Transverse colon (tissue), 4 donors: ENCODE results near the gene SLC11A2. TPM values are rescaled to one million over a fixed set of nuclear protein-coding genes. Genes with fewer than 3 reads are reported as not detected.

ENCODE experiments used
- DNase-seq: peaks from one replicate; pipeline ENCODE4 v3.0.0-alpha.2; 2019
- H3K27ac ChIP-seq, 4 donors: fragments of 200-600 bp; sonication (generic); 2 replicates each; pipeline ENCODE4 v1.5.1; 2016 to 2018; ENCODE audit warnings: inconsistent platforms in 4 of 4
- H3K27me3 ChIP-seq: fragments of 200-600 bp; sonication (generic); 2 replicates; pipeline ENCODE4 v1.5.1; 2017; ENCODE audit warnings: inconsistent platforms
- H3K36me3 ChIP-seq, 4 donors: fragments of 200-600 bp; sonication (generic); 2 replicates each; pipeline ENCODE4 v1.5.1; 2017 to 2019; ENCODE audit warnings: inconsistent platforms in 4 of 4
- H3K4me1 ChIP-seq, 4 donors: fragments of 200-600 bp; sonication (generic); 2 replicates each; pipeline ENCODE4 v1.5.1; 2017 to 2020; ENCODE audit warnings: inconsistent platforms in 4 of 4
- H3K4me3 ChIP-seq, 4 donors: fragments of 200-600 bp; sonication (generic); 1 replicate in 1 of 4; 2 replicates in 3 of 4; pipeline versions ENCODE4 v1.5.1 to v1.6.1; 2017 to 2019; ENCODE audit warnings: inconsistent platforms in 4 of 4
- H3K9me3 ChIP-seq, 2 donors: fragments of 200-600 bp; sonication (generic); 2 replicates each; pipeline ENCODE4 v1.5.1; 2017 to 2019; ENCODE audit warnings: inconsistent platforms in 2 of 2
- CTCF ChIP-seq, 5 experiments: fragments of 200-600 bp in 3 of 5; fragments of 450-650 bp in 2 of 5; sonication (generic) in 3 of 5; IDR thresholded peaks; 1 replicate in 2 of 5; 2 replicates in 3 of 5; pipeline ENCODE4 v1.5.1; 2016 to 2017; ENCODE audit warnings: antibody characterized with exemption in 5 of 5, inconsistent platforms in 3 of 5, mild to moderate bottlenecking in 2 of 5, moderate library complexity in 1 of 5
- EP300 ChIP-seq: sonication (generic); formaldehyde crosslinking; IDR thresholded peaks from one replicate; pipeline ENCODE4 v1.6.1; 2017; ENCODE audit warnings: antibody characterized with exemption, low read depth
- POLR2A ChIP-seq: fragments of 450-650 bp; IDR thresholded peaks from one replicate; pipeline ENCODE4 v1.6.1; 2016; ENCODE audit warnings: antibody characterized with exemption, mild to moderate bottlenecking, moderate library complexity
- POLR2AphosphoS5 ChIP-seq, 3 donors: sonication (generic); formaldehyde crosslinking; IDR thresholded peaks; one replicate each; pipeline ENCODE4 v1.6.1; 2016; ENCODE audit warnings: antibody characterized with exemption in 3 of 3
- WGBS, 2 donors: methylation state at CpG; one replicate each; pipeline ENCODE4 v1.1.5; 2018; ENCODE audit warnings: low coverage in 1 of 2; 5-methylcytosine and 5-hydroxymethylcytosine counted together
- in situ Hi-C, 4 donors: fragments of 200-750 bp; cut with MboI; loops; one replicate each; pipeline versions ENCODE4 v1.15.0 to v1.15.1; 2017; ENCODE audit warnings: low sequenced_read_pairs in 3 of 4, low pct_ligation_motif_present in 1 of 4, low pct_unique_long_range_greater_than_20kb in 1 of 4
- intact Hi-C: fragments of 100-400 bp; cut with DNase I; formaldehyde crosslinking; loops from one replicate; pipeline ENCODE4 v1.15.1; 2023; ENCODE audit warnings: low total_unique reads
- total RNA-seq, 4 donors: library from RNA; depleted of rRNA; stranded (reverse); fragments of >200 nt; gene quantifications; one replicate each; pipeline ENCODE4 v1.1.0, GENCODE V29; 2016

The SLC11A2 gene
- total RNA-seq, 4 donors from 2014 or later: 9.7 to 48.7 (median 42.5) TPM

DNA sequence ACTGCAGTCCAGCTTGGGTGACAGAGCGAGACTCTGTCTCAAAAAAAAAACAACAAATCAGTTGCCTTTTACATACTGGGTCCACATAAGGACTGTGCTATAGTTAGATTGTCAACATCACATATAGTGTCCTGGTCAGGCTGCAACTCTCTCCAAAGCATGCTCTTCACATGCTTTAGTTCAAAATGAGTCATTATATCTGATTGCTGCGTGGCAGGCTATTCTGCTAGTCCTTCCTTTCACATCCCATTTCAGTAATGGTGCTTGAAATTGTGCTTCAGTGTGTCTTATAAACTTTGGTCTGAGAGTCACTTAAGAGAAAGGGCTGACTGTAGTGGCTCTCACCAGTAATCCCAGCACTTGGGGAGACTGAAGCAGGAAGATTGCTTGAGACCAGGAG, 28.9 kb upstream of the SLC11A2 start:
- Histone ChIP-seq H3K27ac (no peak overlapping the region), H3K4me1 (peaks cover 0 to 3% (median 0%) of the 10 kb centered on the region in 4 donors), H3K4me3 (no peak overlapping the region), H3K9me3 (no peaks in the 10 kb centered on the region), H3K27me3 (no peaks in the 10 kb centered on the region), H3K36me3 (peaks cover 0 to 69% (median 32%) of the 10 kb centered on the region in 4 donors)
- in situ Hi-C loops: loop anchor here in 2 of 4 donors (25.0 kb wide), 1 partner anchor 282 kb away; the partner anchor contains the start of gene CELA1 (in 2 of the 2)
- intact Hi-C loops: no loop called here
- no peak for TF ChIP-seq POLR2AphosphoS5 (IDR thresholded peaks at IDR 0.05)
- TF ChIP-seq CTCF (IDR thresholded peaks at IDR 0.05): no peak
- no peak for TF ChIP-seq EP300
- no peak for TF ChIP-seq POLR2A
- DNase-seq: no peak
- WGBS, 2 donors: 96% methylated on average over 2 of the region's 2 CpGs; no CpG with 5 or more reads in 1 of the 2 donors

- Histone ChIP-seq H3K4me3 (no peak overlapping the region), H3K9me3 (no peaks in the 10 kb centered on the region), H3K27me3 (no peaks in the 10 kb centered on the region), H3K27ac (no peak overlapping the region), H3K36me3 (peaks cover 0 to 38% (median 18%) of the 10 kb centered on the region in 4 donors), H3K4me1 (peaks cover 10 to 25% (median 19%) of the 10 kb centered on the region in 4 donors)
- DNase-seq: no peak
- in situ Hi-C loops: loop anchor here in 2 of 4 donors (25.0 kb wide), 1 partner anchor 286 kb away; the partner anchor contains the start of gene CELA1 (in 2 of the 2)
- WGBS, 2 donors: 62 to 74% methylated on average over 4 of the region's 4 CpGs
- TF ChIP-seq CTCF (IDR thresholded peaks at IDR 0.05) (no peak), POLR2AphosphoS5 (IDR thresholded peaks at IDR 0.05) (no peak), EP300 (no peak), POLR2A (no peak)
- intact Hi-C loops: no loop called here
These were observed 25.6 kb upstream of the SLC11A2 start for GRCh38 chr12:51051787-51052186.

GRCh38 chr12:51049525-51049924, 23.3 kb upstream of the SLC11A2 start:
- Histone ChIP-seq H3K9me3 (no peaks in the 10 kb centered on the region), H3K27me3 (no peaks in the 10 kb centered on the region), H3K27ac (peak overlapping the region; percentile 90 to 99 (median 94)), H3K36me3 (peaks cover 0 to 24% (median 12%) of the 10 kb centered on the region in 4 donors), H3K4me3 (peak overlapping the region in 3 of 4 donors; percentile 64 to 96 (median 96)), H3K4me1 (peaks cover 10 to 25% (median 19%) of the 10 kb centered on the region in 4 donors)
- WGBS, 2 donors: 27 to 51% methylated on average over 3 of the region's 3 CpGs
- no peak for DNase-seq
- no peak for TF ChIP-seq CTCF (IDR thresholded peaks at IDR 0.05)
- TF ChIP-seq POLR2A: no peak
- TF ChIP-seq POLR2AphosphoS5 (IDR thresholded peaks at IDR 0.05): no peak
- no peak for TF ChIP-seq EP300
- intact Hi-C loops (no loop called here), in situ Hi-C loops (no loop called here)

GRCh38 chr12:51048661-51049251, 22.6 kb upstream of the SLC11A2 start:
- peak overlapping the region; percentile 90 to 99 (median 94) for H3K27ac ChIP-seq
- in situ Hi-C loops: no loop called here
- DNase-seq: no peak
- no peak for TF ChIP-seq CTCF (IDR thresholded peaks at IDR 0.05)
- TF ChIP-seq POLR2A: no peak
- TF ChIP-seq POLR2AphosphoS5 (IDR thresholded peaks at IDR 0.05): no peak
- no peak for TF ChIP-seq EP300
- H3K4me3 ChIP-seq: peak overlapping the region; percentile 62 to 96 (median 80)
- no peaks in the 10 kb centered on the region for H3K27me3 ChIP-seq
- H3K9me3 ChIP-seq: no peaks in the 10 kb centered on the region
- WGBS, 2 donors: 8 to 15% methylated on average over 11 to 14 of the region's 14 CpGs
- H3K36me3 ChIP-seq: peaks cover 0 to 17% (median 8%) of the 10 kb centered on the region in 4 donors
- intact Hi-C loops: no loop called here
- H3K4me1 ChIP-seq: peaks cover 10 to 25% (median 19%) of the 10 kb centered on the region in 4 donors
